SK-N-MC (cell line): ENCODE results near the gene C1orf174.

Experiments
- DNase-seq: peaks from one replicate; pipeline ENCODE4 v3.0.0-alpha.2; 2011; ENCODE audit warnings: low read depth, low spot score
- H3K27ac ChIP-seq: fragments of 200-600 bp; sonication (generic); 2 replicates; pipeline ENCODE4 v1.5.1; 2016; ENCODE audit warnings: mixed run types
- H3K36me3 ChIP-seq: fragments of 200-600 bp; sonication (generic); 2 replicates; pipeline ENCODE4 v1.6.1; 2017; ENCODE audit warnings: antibody characterized with exemption, low read length, mixed read lengths; ENCODE audit not compliant: insufficient read depth
- H3K4me3 ChIP-seq: fragments of 200-600 bp; sonication (generic); 2 replicates; pipeline ENCODE4 v1.5.1; 2016
- H3K9ac ChIP-seq: fragments of 200-600 bp; sonication (generic); 2 replicates; pipeline ENCODE4 v1.8.0; 2017; ENCODE audit warnings: mixed run types, mixed read lengths; ENCODE audit not compliant: insufficient read length
- H3K9me3 ChIP-seq: fragments of 200-600 bp; sonication (generic); 2 replicates; pipeline ENCODE4 v1.6.1; 2017; ENCODE audit warnings: low read depth, mild to moderate bottlenecking, antibody characterized with exemption, low read length, moderate library complexity, mixed read lengths
- EZH2 ChIP-seq: fragments of 200-600 bp; sonication (generic); IDR thresholded peaks from one replicate; pipeline ENCODE4 v1.6.1; 2017; ENCODE audit warnings: antibody characterized with exemption
- FOXP2 ChIP-seq: optimal IDR thresholded peaks from 2 replicates; pipeline ENCODE3; 2011; ENCODE audit warnings: mild to moderate bottlenecking, moderate library complexity; ENCODE audit not compliant: insufficient read depth; ENCODE audit errors: extremely low read length, control extremely low read depth
- POLR2AphosphoS5 ChIP-seq: IDR thresholded peaks from 2 replicates; pipeline ENCODE4 v1.6.1; 2012; ENCODE audit warnings: mild to moderate bottlenecking, low read depth, low read length, borderline replicate concordance

The C1orf174 gene

GRCh38 chr1:3864884-3865283, 35.2 kb downstream of the C1orf174 start:
- Histone ChIP-seq H3K9me3 (no peaks in the 10 kb centered on the region), H3K36me3 (no peaks in the 10 kb centered on the region), H3K27ac (no peak overlapping the region), H3K4me3 (no peak overlapping the region), H3K9ac (no peak overlapping the region)
- DNase-seq, result no peak
- TF ChIP-seq EZH2 (no peak), FOXP2 (no peak)

- Histone ChIP-seq H3K27ac (no peak overlapping the region), H3K4me3 (no peak overlapping the region), H3K36me3 (no peaks in the 10 kb centered on the region), H3K9ac (no peak overlapping the region), H3K9me3 (no peaks in the 10 kb centered on the region)
- TF ChIP-seq POLR2AphosphoS5, result no peak
- no peak for TF ChIP-seq EZH2
- no peak for TF ChIP-seq FOXP2
- DNase-seq, result no peak
These were observed 36.7 kb downstream of the C1orf174 start for GRCh38 chr1:3863231-3863935.

GRCh38 chr1:3858231-3858981, 41.7 kb downstream of the C1orf174 start:
- no peaks in the 10 kb centered on the region for H3K9me3 ChIP-seq
- TF ChIP-seq FOXP2 (no peak), POLR2AphosphoS5 (no peak), EZH2 (no peak)
- DNase-seq, result no peak
- H3K9ac ChIP-seq, result no peak overlapping the region
- H3K36me3 ChIP-seq, result no peaks in the 10 kb centered on the region
- peak overlapping the region; percentile 99 for H3K4me3 ChIP-seq
- no peak overlapping the region for H3K27ac ChIP-seq

- DNase-seq, result no peak
- H3K4me3 ChIP-seq, result peak overlapping the region; percentile 99
- no peak overlapping the region for H3K27ac ChIP-seq
- no peaks in the 10 kb centered on the region for H3K9me3 ChIP-seq
- TF ChIP-seq FOXP2 (no peak), EZH2 (no peak)
- peak overlapping the region; percentile 87 for H3K9ac ChIP-seq
- H3K36me3 ChIP-seq, result no peaks in the 10 kb centered on the region
These were observed 42.3 kb downstream of the C1orf174 start for GRCh38 chr1:3857791-3858129.

- TF ChIP-seq FOXP2 (no peak), EZH2 (no peak), POLR2AphosphoS5 (peak; percentile 87)
- H3K9ac ChIP-seq, result peak within 1 kb of the TSS; percentile 87
- no peaks in the 10 kb centered on the region for H3K9me3 ChIP-seq
- H3K27ac ChIP-seq, result no peak within 1 kb of the TSS
- peak within 1 kb of the TSS; percentile 99 for H3K4me3 ChIP-seq
- DNase-seq, result peak; percentile 32
- H3K36me3 ChIP-seq, result no peaks in the 10 kb centered on the region
These were observed 42.9 kb downstream of the C1orf174 start, which contains the start of the genes CEP104 and DFFB for GRCh38 chr1:3856923-3857790. Gene CEP104, minus strand, starts transcription at chr1:3857211. Its CDS starts 4,804 bp downstream, at chr1:3852407. Gene DFFB, plus strand, starts transcription at chr1:3857476. Its CDS starts 128 bp downstream, at chr1:3857604.

GRCh38 chr1:3852711-3853485, 47.2 kb downstream of the C1orf174 start:
- Histone ChIP-seq H3K27ac (no peak overlapping the region), H3K9me3 (no peaks in the 10 kb centered on the region), H3K4me3 (no peak overlapping the region), H3K36me3 (no peaks in the 10 kb centered on the region; the same call in 1 of the 2 replicates), H3K9ac (no peak overlapping the region)
- no peak for DNase-seq
- TF ChIP-seq POLR2AphosphoS5 (no peak), FOXP2 (no peak), EZH2 (no peak)

- no peak overlapping the region for H3K9ac ChIP-seq
- DNase-seq, result no peak
- H3K4me3 ChIP-seq, result no peak overlapping the region
- H3K9me3 ChIP-seq, result no peaks in the 10 kb centered on the region
- no peaks in the 10 kb centered on the region; the same call in 1 of the 2 replicates for H3K36me3 ChIP-seq
- no peak overlapping the region for H3K27ac ChIP-seq
- TF ChIP-seq POLR2AphosphoS5 (no peak), FOXP2 (no peak)
These were observed 48.0 kb downstream of the C1orf174 start for GRCh38 chr1:3852091-3852490.

- no peak overlapping the region for H3K9ac ChIP-seq
- H3K27ac ChIP-seq, result no peak overlapping the region
- H3K4me3 ChIP-seq, result no peak overlapping the region
- DNase-seq, result no peak
- H3K9me3 ChIP-seq, result no peaks in the 10 kb centered on the region
- H3K36me3 ChIP-seq, result no peaks in the 10 kb centered on the region; the same call in 1 of the 2 replicates
- TF ChIP-seq FOXP2 (no peak), EZH2 (no peak), POLR2AphosphoS5 (no peak)
These were observed 48.8 kb downstream of the C1orf174 start for GRCh38 chr1:3851292-3851691.
